GM18858 (cell line): ENCODE results near the gene FTCDNL1.

Source experiments
- ATAC-seq: cut with Tn5 transposase; IDR thresholded peaks from one replicate; pipeline ENCODE4 v1.9.1; 2021; ENCODE audit not compliant: unreplicated experiment

FTCDNL1 gene

GRCh38 chr2:199743415-199744120 is 107.4 kb downstream of the FTCDNL1 start:
- ATAC-seq: no peak

DNA sequence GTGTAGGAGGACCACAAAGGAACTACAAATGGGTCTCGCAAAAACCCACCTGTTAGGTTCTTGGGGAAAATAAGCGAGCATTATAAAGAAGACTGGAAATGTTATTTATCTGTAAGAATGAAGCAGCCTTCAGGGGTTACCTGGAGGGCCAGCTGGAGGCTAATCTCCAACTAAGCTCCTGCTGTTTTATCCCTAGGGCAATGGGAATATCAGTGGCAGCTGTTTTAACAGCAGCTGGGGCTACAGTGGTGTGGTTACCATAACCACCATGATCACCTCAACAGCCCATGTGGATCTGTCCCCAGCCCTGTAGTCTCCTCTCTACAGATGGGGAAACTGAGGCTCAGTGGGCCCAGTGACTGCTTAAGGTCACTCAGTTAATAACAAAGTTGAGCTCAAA is 108.1 kb downstream of the FTCDNL1 start:
- no peak for ATAC-seq

DNA sequence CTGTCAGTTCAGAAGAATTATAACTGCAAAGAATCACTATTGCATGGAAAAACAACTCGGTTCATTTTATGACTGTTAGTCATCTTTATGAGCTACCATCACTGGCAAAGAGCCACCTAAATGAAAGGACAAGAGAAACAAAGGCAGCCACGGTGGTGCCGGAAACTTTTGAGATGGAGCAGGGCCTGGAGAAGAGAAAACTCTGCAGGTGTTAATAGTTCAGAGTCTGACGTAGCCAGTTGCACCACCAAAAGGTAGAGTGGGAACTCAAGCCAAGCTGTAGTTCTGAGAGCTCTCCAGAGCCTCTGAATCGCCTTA is 110.9 kb downstream of the FTCDNL1 start:
- ATAC-seq: no peak

- ATAC-seq: peak; percentile 55
These were observed 111.4 kb downstream of the FTCDNL1 start for GRCh38 chr2:199739413-199740110.

GRCh38 chr2:199738727-199739412 is 112.1 kb downstream of the FTCDNL1 start:
- ATAC-seq: no peak

DNA sequence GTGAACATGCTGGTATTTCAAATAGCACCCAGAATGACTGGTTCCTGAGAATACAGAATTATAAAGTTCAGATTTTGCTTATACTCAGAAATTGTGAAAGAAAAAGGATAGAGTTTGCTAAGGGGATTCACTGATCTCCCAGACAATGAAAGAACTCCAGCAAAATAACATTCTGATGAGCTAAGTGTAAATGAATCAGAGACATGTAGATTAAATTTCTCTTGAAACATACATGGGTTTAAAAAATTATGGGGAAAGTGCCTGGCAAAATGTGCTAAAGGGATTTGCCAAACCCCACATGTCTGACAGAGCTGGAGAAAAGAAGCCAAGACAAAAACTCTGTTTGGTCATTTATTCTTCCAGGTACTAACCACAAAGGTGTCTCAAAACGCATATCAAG is 116.3 kb downstream of the FTCDNL1 start:
- no peak for ATAC-seq

DNA sequence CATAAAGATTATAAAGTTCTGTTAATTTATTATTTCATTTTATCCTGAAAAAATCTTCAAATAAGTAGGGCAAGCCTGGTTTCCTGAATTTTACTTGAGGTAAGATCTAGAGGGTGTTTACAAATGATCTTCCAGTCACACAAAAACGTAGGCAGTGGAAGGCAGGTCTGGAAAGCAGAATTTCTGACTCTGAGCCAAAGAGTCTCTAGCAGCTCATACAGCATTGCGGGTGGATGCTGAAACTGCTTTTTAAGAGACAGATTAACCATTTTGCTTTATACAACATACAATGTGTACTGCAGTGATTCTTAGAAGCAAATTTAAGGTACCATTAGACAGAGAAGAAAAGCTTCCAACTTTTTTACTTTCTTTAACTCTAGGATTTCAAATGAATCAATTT is 117.0 kb downstream of the FTCDNL1 start:
- ATAC-seq: no peak

GRCh38 chr2:199727801-199728200 is 123.2 kb downstream of the FTCDNL1 start:
- no peak for ATAC-seq

- no peak for ATAC-seq
These were observed 123.7 kb downstream of the FTCDNL1 start for GRCh38 chr2:199727306-199727705.

DNA sequence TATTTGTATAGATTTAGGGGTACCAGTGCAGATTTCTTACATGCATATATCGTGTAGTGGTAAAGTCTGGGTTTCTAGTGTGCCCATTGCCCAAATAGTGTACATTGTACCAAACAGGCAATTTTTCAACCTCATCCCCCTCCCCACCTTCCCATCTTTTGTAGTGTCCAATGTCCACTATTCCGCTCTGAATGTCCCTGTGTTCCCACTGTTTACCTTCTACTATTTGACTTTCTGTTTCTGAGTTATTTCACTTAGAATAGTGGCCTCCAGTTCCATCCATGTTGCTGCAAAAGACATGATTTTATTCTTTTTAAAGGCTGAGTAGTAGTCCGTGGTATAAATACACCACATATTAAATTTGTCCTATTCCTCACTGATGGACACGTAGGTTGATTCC is 132.9 kb downstream of the FTCDNL1 start:
- no peak for ATAC-seq

- no peak for ATAC-seq
These were observed 133.4 kb downstream of the FTCDNL1 start for GRCh38 chr2:199717587-199717907.

- no peak for ATAC-seq
These were observed 134.0 kb downstream of the FTCDNL1 start for GRCh38 chr2:199716807-199717586.

DNA sequence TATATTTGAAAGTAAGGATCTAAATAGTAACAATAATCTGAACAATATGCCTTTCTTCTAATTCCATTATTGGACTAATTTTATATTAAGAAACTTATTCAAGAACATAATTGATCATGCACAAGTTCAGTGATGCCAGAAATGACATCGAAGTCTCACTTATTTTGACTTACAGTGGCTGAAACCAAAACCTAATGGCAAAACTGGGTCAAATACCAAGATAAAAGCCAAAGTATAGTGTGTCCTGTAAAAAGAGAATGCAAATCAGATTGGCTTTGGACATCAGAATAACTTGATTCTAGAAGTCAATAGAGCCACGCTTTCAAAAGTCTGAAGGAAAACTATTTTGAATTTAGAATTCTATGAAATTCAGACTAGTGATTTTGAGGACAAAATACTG is 137.2 kb downstream of the FTCDNL1 start:
- no peak for ATAC-seq

DNA sequence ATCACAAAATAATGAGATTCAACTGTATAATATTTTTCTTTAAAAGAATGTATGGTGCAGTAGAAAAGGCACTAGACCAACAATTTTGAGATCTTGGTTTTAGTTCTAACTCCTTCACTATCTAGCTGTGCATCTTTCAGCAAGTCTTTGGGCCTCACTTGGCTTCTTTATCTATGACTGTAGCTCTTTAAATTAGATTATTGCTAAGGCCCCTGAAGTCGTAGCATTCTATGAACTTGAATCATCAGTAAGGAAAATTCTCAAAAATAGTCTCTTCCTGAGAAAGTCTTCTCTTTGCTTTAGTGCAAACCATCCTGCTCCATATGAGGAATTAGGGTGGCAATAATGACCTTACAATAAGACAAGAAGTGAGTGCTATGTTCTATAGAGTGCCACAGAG is 140.4 kb downstream of the FTCDNL1 start:
- ATAC-seq: no peak
